ENCODE data around the gene SEC14L5.

The SEC14L5 gene

DNA sequence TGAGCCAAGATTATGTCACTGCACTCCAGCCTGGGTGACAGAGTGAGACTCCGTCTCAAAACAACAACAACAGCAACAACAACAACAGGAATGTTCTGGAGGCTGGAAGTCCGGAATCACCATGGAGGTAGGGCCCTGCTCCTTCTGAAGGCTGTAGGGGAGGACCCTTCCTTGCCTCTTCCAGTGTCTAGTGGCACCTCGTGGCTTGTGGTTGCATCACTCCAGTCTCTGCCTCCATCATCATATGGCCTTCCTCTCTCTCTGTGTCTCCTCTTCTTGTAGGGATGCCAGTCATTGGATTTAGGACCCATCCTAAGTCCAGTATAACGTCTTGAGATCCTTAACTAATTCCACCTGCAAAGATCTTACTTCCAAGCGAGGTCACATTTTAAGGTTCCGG lies 61.6 kb downstream of the SEC14L5 start:
- TF ChIP-seq, protein P1, sequence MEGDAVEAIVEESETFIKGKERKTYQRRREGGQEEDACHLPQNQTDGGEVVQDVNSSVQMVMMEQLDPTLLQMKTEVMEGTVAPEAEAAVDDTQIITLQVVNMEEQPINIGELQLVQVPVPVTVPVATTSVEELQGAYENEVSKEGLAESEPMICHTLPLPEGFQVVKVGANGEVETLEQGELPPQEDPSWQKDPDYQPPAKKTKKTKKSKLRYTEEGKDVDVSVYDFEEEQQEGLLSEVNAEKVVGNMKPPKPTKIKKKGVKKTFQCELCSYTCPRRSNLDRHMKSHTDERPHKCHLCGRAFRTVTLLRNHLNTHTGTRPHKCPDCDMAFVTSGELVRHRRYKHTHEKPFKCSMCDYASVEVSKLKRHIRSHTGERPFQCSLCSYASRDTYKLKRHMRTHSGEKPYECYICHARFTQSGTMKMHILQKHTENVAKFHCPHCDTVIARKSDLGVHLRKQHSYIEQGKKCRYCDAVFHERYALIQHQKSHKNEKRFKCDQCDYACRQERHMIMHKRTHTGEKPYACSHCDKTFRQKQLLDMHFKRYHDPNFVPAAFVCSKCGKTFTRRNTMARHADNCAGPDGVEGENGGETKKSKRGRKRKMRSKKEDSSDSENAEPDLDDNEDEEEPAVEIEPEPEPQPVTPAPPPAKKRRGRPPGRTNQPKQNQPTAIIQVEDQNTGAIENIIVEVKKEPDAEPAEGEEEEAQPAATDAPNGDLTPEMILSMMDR (IDR thresholded peaks at IDR 0.05; ENCODE audit: low read depth, low read length) = no peak
- H3K4me3 ChIP-seq (replicated peaks in 1 of 2; ENCODE audit: low read depth in 2 of 2, low read length in 2 of 2) = no peak overlapping the region
- DNase-seq (ENCODE audit: low read depth in 2 of 2) = no peak

DNA sequence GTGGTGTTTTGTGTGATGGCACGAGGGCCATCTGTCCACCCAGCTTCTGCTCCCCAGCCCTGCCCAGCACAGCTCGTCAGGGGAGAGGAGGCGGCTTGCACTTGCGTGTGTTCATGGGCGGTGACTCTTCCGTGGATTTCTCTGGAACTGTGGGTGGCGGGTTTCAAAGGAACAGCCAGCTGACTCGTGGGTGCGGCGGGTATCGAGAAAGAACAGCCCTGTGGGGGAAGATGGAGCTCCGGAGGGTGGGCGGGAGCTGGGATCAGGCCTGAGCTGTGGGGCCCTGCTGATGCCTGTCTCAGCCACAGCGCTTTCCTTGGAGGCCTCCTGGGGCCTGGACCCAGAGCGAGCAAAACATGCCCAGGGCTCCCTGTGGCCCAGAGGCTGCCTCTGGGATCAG lies 62.4 kb downstream of the SEC14L5 start:
- DNase-seq (ENCODE audit: low read depth in 2 of 2) = no peak
- no peak overlapping the region for H3K4me3 ChIP-seq (replicated peaks in 1 of 2; ENCODE audit: low read depth in 2 of 2, low read length in 2 of 2)
- TF ChIP-seq, protein P1 (IDR thresholded peaks at IDR 0.05; ENCODE audit: low read depth, low read length) = no peak

DNA sequence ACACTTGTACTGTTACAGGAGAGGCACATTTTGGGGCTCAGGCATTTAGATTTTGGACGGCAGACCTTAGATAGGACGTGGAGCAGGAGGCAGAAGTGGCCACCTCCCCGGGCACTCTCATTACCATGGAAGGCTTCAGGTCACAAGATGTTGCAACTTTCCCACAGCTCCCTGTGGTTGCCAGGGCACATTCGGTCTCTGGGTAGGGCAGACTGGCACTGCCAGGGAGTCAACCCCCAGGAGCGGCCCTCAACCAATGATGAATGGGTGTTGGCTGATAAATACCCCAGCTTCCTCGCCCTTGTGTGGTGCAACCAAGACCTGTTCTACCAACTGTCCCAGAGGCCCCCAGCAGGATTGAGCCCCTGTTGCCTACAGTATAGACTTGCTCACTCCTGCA lies 64.4 kb downstream of the SEC14L5 start:
- DNase-seq (ENCODE audit: low read depth in 2 of 2) = no peak
- TF ChIP-seq, protein P1 (IDR thresholded peaks at IDR 0.05; ENCODE audit: low read depth, low read length) = no peak
- no peak overlapping the region for H3K4me3 ChIP-seq (replicated peaks in 1 of 2; ENCODE audit: low read depth in 2 of 2, low read length in 2 of 2)

DNA sequence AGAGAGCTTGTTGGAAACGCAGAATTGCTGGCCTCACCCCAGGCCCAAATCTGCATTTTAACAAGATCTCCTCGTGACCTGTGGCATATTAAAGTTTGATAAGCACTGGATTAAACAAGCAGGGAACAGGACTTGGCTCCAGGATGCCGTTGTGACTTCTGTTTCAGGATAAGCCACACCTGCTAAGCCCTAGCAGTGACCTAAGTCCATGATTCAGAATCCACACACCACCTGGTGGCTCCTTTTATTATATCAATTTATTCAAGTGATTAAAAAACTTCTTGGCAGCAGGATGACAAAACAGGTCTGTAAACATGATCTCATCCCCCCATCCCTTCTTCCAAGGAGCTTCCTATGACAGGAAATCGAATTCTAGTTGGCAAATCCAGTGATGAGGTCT lies 66.5 kb downstream of the SEC14L5 start:
- TF ChIP-seq, protein P1 (IDR thresholded peaks at IDR 0.05; ENCODE audit: low read depth, low read length) = peak; percentile 3
- H3K4me3 ChIP-seq (replicated peaks in 1 of 2; ENCODE audit: low read depth in 2 of 2, low read length in 2 of 2) = no peak overlapping the region
- DNase-seq (ENCODE audit: low read depth in 2 of 2) = peak in 1 of 2 donors; percentile 42

DNA sequence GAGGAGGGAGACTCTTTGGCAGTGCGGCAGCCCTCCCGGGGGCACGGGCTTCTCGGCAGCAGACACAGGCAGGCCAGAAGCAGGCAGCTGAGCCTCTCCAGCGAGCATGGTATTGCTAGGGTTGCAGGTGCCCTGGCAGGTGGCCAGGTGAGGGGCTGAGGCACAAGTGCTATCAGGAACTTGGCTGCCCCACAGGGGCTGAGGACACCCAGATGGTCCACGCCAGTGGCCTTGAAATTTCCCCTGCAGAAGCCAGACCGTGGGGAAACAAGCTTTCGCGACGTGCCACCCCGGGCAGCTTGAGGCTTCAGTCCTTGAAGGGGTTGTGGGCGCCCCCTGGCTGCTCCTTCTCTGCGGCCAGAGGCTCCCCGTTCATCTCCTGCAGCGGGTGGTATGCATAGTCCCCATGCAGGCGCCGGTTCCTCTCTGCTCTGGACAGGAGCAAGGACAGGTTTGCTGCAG lies 67.1 kb downstream of the SEC14L5 start:
- peak in 1 of 2 donors; percentile 17 for DNase-seq (ENCODE audit: low read depth in 2 of 2)
- H3K4me3 ChIP-seq (replicated peaks in 1 of 2; ENCODE audit: low read depth in 2 of 2, low read length in 2 of 2) = no peak overlapping the region
- TF ChIP-seq, protein P1 (IDR thresholded peaks at IDR 0.05; ENCODE audit: low read depth, low read length) = no peak

DNA sequence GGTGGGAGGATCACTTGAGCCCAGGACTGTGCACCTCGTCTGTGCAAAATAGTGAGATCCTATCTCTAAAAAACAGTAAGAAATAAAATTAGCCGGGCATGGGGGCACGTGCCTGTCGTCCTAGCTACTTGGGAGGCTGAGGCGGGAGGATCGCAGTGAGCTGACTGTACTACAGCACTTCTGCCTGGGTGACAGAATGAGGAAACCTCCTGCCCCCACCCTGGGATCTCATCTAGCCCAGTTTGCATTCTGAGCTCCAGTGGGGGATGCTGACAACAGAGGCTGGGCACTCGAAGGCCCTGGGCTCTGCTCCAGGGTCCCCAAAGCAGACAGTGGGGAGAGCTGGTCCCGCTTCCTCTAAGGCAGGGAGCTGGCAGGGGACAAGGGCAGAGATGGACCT lies 68.5 kb downstream of the SEC14L5 start:
- TF ChIP-seq, protein P1 (IDR thresholded peaks at IDR 0.05; ENCODE audit: low read depth, low read length) = no peak
- DNase-seq (ENCODE audit: low read depth in 2 of 2) = no peak
- no peak overlapping the region for H3K4me3 ChIP-seq (replicated peaks in 1 of 2; ENCODE audit: low read depth in 2 of 2, low read length in 2 of 2)

DNA sequence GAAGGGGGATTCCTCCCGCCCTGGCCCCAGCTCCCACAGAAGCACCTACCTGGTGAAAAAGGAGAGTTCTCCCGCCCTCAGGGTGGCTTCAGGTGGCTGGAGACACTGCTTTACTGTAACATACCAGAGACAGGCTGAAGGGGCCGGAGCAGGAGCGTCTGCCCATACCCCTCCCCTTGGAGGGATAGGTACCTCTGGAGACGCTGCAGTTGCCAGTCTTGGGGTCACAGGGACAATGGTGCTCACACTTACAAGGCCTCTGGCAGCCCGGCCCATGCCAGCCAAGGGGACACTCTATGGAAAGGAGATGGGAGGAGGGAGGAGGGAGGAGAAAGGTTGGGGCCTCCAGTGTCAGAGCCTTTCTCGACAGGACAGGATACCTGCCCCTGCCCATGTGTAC lies 69.0 kb downstream of the SEC14L5 start:
- no peak overlapping the region for H3K4me3 ChIP-seq (replicated peaks in 1 of 2; ENCODE audit: low read depth in 2 of 2, low read length in 2 of 2)
- TF ChIP-seq, protein P1 (IDR thresholded peaks at IDR 0.05; ENCODE audit: low read depth, low read length) = no peak

More for the DNA sequence above, 69.0 kb downstream of the SEC14L5 start:
- DNase-seq (ENCODE audit: low read depth in 2 of 2) = no peak
